Measurements from ENCODE around the gene ACO2. TPM values are rescaled to one million over a fixed set of nuclear protein-coding genes. Genes with fewer than 3 reads are reported as not detected.

The ACO2 gene
- total RNA-seq, 1 experiment from 2014 or later = 105 TPM

- peaks cover 8% of the 10 kb centered on the region for H3K4me1 Mint-ChIP-seq (ENCODE audit: insufficient read depth, unreplicated experiment)
- ChIA-PET CTCF (interaction anchor here (0.6 to 2.7 kb wide), 4 partner anchors 16 to 92 kb away, joined by 3 to 15 read pairs (median 4); no protein-coding TSS in a partner anchor), POLR2A (no interaction called here)
- no peak overlapping the region for H3K27ac Mint-ChIP-seq (ENCODE audit: low read depth, unreplicated experiment)
- no peaks in the 10 kb centered on the region for H3K27me3 Mint-ChIP-seq (ENCODE audit: insufficient read depth, unreplicated experiment)
- H3K9me3 Mint-ChIP-seq (ENCODE audit: unreplicated experiment) = no peaks in the 10 kb centered on the region
- TF ChIP-seq CTCF (IDR thresholded peaks at IDR 0.05; ENCODE audit: unreplicated experiment) = peak; percentile 24
- BruUV-seq (replicated peaks) = no TSS peak
- peaks cover 64% of the 10 kb centered on the region for H3K36me3 Mint-ChIP-seq (ENCODE audit: insufficient read depth, unreplicated experiment)
- H3K4me3 Mint-ChIP-seq (ENCODE audit: unreplicated experiment) = no peak overlapping the region
- peak; percentile 41 for DNase-seq (ENCODE audit: unreplicated experiment)
- intact Hi-C loops (cut with micrococcal nuclease) = no loop called here
These were observed 32.3 kb downstream of the ACO2 start for GRCh38 chr22:41501209-41501608.

- Mint-ChIP-seq H3K36me3 (ENCODE audit: insufficient read depth, unreplicated experiment) (peaks cover 79% of the 10 kb centered on the region), H3K9me3 (ENCODE audit: unreplicated experiment) (no peaks in the 10 kb centered on the region), H3K4me3 (ENCODE audit: unreplicated experiment) (no peak overlapping the region), H3K27ac (ENCODE audit: low read depth, unreplicated experiment) (no peak overlapping the region), H3K27me3 (ENCODE audit: insufficient read depth, unreplicated experiment) (no peaks in the 10 kb centered on the region), H3K4me1 (ENCODE audit: insufficient read depth, unreplicated experiment) (peaks cover 8% of the 10 kb centered on the region)
- no TSS peak for BruUV-seq (replicated peaks)
- no peak for TF ChIP-seq CTCF (IDR thresholded peaks at IDR 0.05; ENCODE audit: unreplicated experiment)
- POLR2A ChIA-PET = interaction anchor here (0.6 to 3.5 kb wide), 7 partner anchors 13 to 409 kb away, joined by 3 to 21 read pairs (median 4); partner anchors contain the start of genes ACO2, PHF5A and TOB2
- CTCF ChIA-PET = interaction anchor here (0.6 to 3.0 kb wide), 5 partner anchors 9 to 101 kb away, joined by 3 to 16 read pairs (median 4); no protein-coding TSS in a partner anchor
- DNase-seq (ENCODE audit: unreplicated experiment) = peak; percentile 81
- intact Hi-C loops (cut with micrococcal nuclease) = no loop called here
These were observed 35.5 kb downstream of the ACO2 start for GRCh38 chr22:41504397-41504796.

GRCh38 chr22:41504816-41505215 lies 35.9 kb downstream of the ACO2 start:
- ChIA-PET CTCF (interaction anchor here (1.0 to 3.0 kb wide), 5 partner anchors 8 to 102 kb away, joined by 4 to 16 read pairs (median 5); no protein-coding TSS in a partner anchor), POLR2A (interaction anchor here (0.6 to 3.5 kb wide), 7 partner anchors 13 to 409 kb away, joined by 3 to 21 read pairs (median 4); partner anchors contain the start of genes ACO2, PHF5A and TOB2)
- no peak for TF ChIP-seq CTCF (IDR thresholded peaks at IDR 0.05; ENCODE audit: unreplicated experiment)
- DNase-seq (ENCODE audit: unreplicated experiment) = no peak
- no TSS peak for BruUV-seq (replicated peaks)
- no peak overlapping the region for H3K27ac Mint-ChIP-seq (ENCODE audit: low read depth, unreplicated experiment)
- peaks cover 8% of the 10 kb centered on the region for H3K4me1 Mint-ChIP-seq (ENCODE audit: insufficient read depth, unreplicated experiment)
- H3K36me3 Mint-ChIP-seq (ENCODE audit: insufficient read depth, unreplicated experiment) = peaks cover 77% of the 10 kb centered on the region
- no peak overlapping the region for H3K4me3 Mint-ChIP-seq (ENCODE audit: unreplicated experiment)
- H3K9me3 Mint-ChIP-seq (ENCODE audit: unreplicated experiment) = no peaks in the 10 kb centered on the region
- H3K27me3 Mint-ChIP-seq (ENCODE audit: insufficient read depth, unreplicated experiment) = no peaks in the 10 kb centered on the region
- intact Hi-C loops (cut with micrococcal nuclease) = no loop called here

GRCh38 chr22:41505511-41506220 lies 36.7 kb downstream of the ACO2 start:
- Mint-ChIP-seq H3K27ac (ENCODE audit: low read depth, unreplicated experiment) (no peak overlapping the region), H3K4me3 (ENCODE audit: unreplicated experiment) (no peak overlapping the region), H3K9me3 (ENCODE audit: unreplicated experiment) (no peaks in the 10 kb centered on the region), H3K4me1 (ENCODE audit: insufficient read depth, unreplicated experiment) (peaks cover 8% of the 10 kb centered on the region), H3K36me3 (ENCODE audit: insufficient read depth, unreplicated experiment) (peaks cover 76% of the 10 kb centered on the region), H3K27me3 (ENCODE audit: insufficient read depth, unreplicated experiment) (no peaks in the 10 kb centered on the region)
- intact Hi-C loops (cut with micrococcal nuclease) = no loop called here
- CTCF ChIA-PET = interaction anchor here (0.5 to 3.0 kb wide), 6 partner anchors 8 to 103 kb away, joined by 3 to 16 read pairs (median 6); no protein-coding TSS in a partner anchor
- no TSS peak for BruUV-seq (replicated peaks)
- no peak for TF ChIP-seq CTCF (IDR thresholded peaks at IDR 0.05; ENCODE audit: unreplicated experiment)
- POLR2A ChIA-PET = interaction anchor here (0.7 to 3.5 kb wide), 3 partner anchors 36 to 648 kb away, joined by 4 to 21 read pairs (median 9); partner anchors contain the start of genes ACO2, PHF5A, TOB2 and XPNPEP3
- no peak for DNase-seq (ENCODE audit: unreplicated experiment)

Data from MCF 10A (cell line).